NCI-H1092 treated with DMSO at 0.1 percent for 48 hours (cell line): ENCODE results near the gene RHAG.
"Not testable (repeated sequence)": the region's sequence is repeated elsewhere in the genome, so short reads cannot be mapped to it uniquely, and the experiment has no call there.

Experiments
- DNase-seq: peaks from one replicate; lab custom pipeline; 2025; lab: John Stamatoyannopoulos, UW

Gene RHAG

DNA sequence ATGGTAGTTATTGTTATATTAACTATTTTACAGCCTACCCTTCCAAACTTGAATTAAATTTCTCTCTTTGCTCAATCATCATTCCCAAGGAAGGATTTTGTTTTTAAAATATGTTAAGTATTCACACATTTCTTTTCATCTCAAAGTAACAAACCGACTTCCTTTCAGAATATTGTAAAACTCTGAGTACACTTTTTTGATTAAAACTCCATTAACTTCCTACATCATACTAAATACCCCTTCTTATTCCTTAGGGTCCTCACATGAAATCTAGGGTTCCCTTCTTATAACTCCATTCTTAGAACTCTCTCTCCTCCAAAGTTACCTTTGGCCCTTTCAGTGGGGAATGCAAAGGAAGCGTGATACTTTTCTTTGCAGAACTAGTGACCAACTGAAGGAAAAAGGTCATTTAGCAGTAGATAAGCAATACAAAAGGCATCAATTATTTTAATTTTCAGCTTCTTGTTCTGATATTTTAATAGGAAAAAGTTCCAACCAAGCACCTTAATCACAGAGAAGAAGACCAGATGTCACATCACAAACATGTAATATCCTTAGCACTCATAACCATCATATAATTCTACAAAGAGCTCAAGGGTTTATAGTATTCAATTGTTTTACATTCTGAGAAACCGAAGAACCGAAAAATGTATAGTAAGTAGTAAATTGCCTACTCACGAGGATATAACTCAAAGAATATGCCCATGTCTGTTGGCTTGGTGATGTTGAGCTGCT, 494 bp downstream of the RHAG start:
- DNase-seq, result no peak

DNA sequence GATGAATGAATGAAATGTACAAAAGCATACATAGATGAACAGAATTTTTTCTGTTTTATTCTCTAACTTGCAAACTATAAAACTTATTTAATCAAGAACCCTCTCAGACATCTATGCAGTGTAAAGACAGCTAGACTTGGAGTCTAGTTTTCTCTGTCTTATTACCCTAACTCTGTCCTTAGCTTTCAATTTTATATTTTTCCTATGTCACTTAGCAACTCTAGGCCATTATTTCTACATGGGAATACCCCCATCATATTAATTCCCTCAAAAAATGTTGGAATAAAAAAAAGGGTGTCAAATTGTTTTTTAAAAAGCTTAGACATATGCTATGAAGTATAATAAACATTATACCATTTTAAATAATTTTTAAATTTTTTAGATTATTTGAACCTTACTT, 1.2 kb downstream of the RHAG start:
- DNase-seq, result no peak

DNA sequence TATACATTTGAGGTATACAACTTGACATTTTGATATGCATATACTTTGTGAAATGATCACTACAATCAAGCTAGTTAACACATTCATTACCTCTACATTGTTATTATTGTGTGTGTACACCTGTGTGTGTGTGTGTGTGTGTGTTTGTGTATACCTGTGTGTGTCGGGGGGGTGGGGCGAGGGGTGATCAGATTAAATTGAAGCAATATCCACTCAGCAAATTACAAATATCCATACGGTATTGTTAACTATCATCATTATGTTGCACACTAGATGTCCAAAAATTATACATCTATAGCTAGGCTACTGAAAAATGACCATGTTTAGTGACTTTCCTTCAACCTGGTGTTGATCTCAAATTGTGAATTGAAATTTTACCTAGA, 1.8 kb downstream of the RHAG start:
- no peak for DNase-seq

DNA sequence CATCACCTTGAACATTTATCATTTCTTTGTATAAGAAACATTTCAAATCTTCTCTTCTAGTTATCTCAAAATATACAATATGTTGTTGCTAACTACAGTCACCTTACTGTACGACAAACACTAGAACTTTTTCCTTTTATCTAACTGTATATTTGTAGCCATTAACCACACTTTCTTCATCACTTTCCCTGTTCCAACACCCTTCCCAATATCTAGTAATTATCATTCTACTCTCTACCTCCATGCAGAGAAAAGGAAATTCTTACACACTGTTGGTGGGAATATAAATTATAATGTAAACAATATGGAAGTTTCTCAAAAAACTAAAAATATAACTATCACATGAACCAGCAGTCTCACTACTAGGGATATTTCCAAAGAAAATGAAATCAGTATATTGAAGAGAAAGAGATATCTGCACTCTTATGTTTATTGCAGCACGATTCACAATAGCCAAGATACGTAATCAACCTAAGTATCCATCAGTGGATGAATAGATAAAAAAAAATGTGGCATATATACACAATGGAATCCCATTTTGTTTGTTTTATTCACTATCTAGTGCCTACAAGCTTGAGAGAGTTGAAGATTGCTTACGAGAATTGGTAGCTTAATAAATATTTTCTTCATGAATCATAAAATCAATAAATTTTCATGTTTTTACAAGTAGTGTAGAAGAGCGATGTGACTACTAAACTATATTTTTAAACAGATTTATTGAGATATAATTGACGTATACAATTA, 2.4 kb downstream of the RHAG start:
- no peak for DNase-seq

DNA sequence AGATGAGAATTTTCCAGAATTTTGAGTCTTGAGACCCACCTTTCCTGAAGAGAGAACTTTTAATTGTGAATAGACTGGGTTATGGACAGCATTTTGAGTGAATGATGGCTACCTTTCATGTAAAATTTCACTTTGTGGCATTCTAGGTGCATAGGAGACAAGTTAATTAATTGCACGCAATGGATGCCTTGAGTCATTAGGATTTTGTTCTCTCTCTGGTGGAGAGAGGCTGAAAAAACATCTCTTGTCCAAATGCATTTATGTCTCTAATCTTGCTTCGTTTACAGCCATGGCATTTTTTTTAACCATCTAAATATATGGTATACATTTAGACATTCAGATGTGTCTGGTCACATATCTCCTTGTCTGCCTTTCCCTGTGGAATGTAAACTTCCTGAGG, 3.1 kb downstream of the RHAG start:
- DNase-seq, result no peak

DNA sequence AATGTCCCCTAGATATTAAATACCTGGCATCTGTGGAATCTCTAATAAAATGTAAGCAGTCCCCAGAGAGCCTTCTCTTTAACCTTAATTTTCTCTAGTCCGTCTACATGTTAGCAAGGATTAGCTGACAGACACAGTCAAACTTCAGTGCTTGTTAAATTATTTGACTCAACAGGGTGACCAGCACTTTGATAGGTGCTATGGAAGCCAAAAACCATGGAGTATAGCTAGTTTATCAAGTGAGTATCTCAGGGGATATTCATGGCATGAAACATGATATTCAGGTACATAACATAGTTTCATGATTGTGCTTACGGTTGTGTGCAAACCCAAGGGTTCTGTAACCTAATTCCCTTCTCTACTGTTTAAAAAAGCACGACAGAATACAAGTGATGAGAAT, 3.9 kb downstream of the RHAG start:
- no peak for DNase-seq

DNA sequence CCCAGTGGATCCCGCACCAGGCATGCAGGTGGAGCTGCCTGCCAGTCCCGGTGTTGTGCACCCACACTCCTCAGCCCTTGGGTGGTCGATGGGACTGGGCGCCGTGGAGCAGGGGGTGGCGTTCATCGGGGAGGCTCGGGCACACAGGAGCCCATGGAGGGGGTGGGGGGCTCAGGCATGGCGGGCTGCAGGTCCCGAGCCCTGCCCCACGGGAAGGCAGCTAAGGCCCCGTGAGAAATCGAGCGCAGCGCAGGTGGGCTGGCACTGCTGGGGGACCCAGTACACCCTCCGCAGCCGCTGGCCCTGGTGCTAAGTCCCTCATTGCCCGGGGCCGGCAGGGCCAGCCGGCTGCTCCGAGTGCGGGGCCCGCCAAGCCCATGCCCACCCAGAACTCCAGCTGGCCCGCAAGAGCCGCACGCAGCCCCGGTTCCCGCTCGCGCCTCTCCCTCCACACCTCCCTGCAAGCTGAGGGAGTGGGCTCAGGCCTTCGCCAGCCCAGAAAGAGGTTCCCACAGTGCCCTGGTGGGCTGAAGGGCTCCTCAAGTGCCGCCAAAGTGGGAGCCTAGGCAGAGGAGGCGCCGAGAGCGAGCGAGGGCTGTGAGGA, 7.1 kb downstream of the RHAG start:
- not testable (repeated sequence) for DNase-seq

DNA sequence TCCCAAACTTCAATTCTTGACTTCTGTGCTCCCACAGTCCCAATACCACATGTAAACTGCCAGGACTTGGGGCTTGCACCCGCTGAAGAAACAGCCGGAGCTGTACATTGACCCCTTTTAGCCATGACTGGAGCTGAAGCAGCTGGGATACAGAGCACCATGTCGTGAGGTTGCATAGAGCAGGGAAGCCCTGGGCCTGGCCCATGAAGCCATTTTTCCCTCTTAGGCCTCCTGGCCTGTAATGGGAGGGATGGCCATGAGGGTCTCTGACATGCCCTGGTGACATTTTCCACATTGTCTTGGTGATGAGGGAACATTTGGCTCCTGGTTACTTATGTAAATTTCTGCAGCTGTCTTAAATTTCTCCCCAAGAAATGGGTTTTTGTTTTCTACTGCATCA, 9.8 kb downstream of the RHAG start:
- DNase-seq, result no peak

DNA sequence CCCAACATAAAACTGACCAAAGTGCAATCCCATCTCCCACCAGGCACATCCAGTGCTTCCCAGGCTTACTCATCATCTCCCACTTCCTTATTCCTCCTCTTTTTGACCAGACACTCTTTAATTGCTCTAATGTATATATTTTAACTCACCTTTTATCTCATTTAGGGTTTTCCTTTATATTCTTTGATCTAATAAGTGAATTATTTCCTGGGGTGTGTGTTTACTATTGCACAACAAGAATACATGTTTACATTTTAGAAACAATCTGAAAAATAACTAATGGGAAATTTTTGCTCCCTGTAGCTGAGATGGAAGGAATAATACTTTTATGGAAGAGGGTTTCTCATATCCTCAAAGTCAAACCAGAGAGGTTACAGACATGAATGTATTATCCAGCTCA, 18.4 kb downstream of the RHAG start:
- DNase-seq, result no peak

DNA sequence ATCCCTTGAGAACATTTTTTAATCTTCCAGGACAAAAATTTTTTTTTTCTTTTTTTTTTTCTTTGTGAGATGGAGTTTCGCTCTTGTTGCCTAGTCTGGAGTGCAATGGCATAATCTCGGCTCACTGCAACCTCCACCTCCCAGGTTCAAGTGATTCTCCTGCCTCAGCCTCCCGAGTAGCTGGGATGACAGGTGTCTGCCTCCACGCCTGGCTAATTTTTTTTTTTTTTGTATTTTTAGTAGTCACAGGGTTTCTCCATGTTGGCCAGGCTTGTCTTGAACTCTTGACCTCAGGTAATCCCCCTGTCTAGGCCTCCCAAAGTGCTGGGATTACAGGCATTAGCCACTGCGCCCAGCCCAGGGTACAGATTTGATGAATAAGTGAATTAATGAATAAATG, 22.5 kb downstream of the RHAG start:
- DNase-seq, result not testable (repeated sequence)

DNA sequence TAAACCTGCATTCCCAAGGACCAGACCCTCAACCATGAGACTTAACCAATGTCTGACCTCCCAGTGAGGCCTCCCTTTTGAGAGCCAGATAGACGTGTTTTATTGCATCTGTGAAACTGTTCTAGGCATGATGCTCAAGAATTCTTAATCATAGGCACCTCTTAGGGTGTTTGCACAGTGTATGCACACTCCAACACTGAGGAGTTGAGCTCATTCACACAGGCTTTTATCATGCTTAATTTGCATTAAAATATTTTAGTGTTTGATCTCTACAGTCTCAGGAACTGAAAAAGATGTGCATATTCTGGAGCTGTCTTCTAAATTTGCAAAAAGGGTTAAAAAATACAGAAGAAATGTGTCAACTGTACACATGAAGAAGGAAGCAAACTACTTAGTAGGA, 27.4 kb downstream of the RHAG start:
- no peak for DNase-seq

DNA sequence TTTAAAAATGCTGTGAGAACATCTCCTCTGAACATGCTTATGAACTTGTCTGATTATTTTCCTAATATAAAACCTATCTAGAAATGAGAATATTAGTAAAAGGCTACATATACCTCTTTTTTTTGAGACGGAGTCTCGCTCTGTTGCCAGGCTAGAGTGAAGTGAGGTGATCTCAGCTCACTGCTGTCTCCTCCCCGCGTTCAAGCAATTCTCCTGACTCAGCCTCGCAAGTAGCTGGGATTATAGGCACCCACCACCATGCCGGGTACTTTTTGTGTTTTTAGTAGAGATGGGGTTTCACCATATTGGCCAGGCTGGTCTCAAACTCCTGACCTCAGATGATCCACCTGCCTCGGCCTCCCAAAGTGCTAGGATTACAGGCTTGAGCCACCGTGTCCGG, 28.4 kb downstream of the RHAG start:
- DNase-seq, result not testable (repeated sequence)

DNA sequence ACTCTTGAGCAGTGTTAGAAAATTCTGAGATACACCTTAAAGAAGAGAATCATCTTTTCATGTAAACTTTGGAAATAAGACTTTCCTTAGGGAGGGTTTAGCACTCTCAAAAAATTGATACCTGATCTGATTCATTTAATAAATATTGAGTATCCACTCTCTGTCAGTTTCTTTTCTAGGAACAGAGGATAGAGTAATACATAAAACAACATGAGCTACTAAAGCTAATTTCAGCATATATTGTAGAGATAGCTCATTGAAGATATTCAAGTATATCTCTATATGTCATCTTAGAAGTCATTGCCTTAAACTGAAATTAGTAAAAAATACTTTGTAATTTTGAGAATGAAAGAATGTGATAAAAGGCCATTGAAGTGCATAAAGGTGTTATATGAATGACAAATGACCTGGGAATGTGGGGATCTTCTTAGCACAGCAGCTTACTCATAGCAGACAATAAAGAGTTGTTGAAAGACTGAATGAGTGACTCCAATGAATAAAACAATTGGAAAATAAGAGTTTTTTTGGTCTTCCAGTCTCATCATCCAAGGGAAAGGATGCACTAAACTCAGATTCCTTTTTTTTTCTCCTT, 29.2 kb downstream of the RHAG start:
- no peak for DNase-seq

DNA sequence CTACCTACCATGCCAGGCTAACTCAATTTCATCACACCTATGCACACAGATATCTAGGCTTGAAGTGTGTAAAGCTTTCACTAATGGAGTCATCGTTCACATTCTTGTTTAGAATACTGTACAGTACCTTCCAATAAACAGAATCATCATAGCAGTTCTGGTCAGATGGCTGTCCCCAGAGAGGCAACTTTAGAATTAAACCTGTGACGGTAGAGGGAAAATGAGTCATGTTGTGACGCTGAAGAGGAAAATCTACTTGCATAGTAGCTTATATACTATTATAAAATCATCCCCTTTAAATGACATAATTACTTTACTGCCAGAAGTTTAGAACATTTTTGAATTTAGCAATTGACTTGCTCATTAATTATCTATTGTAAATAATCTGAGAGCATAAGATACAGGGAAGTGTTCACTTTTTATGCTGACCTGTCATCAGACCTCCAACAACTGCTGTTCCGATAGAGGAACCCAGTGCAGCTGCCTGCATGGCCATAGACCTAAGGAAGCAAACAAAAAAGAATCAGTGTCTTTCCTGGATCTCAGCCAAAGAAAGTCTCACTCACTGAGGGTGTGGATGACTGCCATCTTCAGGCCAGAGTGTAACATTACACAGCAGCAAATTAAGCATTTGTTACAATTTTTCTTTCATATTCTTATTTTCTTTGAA, 29.8 kb downstream of the RHAG start:
- DNase-seq, result peak; percentile 74

DNA sequence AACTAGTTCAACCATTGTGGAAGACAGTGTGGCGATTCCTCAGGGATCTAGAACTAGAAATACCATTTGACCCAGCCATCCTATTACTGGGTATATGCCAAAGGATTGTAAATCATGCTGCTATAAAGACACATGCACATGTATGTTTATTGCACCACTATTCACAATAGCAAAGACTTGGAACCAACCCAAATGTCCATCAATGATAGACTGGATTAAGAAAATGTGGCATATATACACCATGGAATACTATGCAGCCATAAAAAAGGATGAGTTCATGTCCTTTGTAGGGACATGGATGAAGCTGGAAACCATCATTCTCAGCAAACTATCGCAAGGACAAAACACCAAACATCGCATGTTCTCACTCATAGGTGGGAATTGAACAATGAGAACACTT, 32.6 kb downstream of the RHAG start:
- DNase-seq, result not testable (repeated sequence)

DNA sequence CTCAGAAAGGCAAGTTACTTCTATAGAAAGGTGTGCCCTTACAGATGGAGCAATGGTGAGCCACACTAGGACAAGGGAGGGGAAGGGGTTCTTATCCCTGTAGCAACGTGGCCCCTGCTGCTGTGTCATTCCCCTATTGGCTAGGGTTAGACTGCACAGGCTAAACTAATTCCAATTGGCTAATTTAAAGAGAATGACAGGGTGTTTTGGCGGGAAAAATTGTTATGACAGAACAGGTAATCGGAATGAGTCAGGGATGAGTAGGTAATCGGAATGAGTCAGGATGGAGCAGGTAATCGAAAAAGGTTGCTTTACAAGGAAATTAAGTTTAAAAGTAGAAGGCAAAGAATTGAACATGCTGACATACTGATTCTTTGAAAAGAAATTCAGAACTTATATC, 49.4 kb downstream of the RHAG start:
- not testable (repeated sequence) for DNase-seq

DNA sequence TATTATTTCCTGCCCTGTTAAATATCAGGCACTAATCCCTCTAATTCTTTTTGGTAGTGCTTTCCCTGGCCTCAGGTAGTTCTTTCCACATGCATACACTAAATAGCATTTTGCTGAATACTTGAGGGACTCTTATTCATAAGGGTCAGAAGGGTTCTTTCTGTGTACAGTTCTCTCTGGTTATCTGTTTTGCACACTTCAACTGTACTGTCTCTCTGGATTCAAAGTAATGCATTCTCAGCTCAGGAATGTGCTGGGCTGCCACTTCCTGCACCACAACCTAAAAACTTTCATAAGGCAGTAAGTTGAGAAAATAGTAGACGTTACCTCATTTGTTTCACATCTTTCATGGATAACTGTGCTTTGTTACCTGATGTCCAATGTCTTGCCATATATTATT, 54.1 kb downstream of the RHAG start:
- no peak for DNase-seq

DNA sequence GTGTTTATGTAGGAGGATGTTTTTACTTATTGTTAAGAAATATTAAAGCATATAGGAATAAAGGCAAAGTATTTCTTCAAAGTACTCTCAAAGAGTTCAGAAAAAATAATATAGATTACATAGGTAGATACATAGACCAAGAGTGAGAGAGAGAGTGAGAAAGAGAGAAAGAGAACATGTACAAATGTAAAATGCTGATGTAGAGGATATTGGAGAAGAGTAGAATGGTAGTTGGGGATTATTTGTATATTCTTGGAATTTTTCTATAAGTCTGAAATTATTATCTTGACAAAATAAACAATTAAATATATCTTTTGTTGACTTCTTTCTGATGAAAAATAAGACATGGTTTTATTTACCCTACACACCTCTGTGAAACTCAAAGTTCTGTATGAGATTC, 57.0 kb downstream of the RHAG start:
- no peak for DNase-seq

DNA sequence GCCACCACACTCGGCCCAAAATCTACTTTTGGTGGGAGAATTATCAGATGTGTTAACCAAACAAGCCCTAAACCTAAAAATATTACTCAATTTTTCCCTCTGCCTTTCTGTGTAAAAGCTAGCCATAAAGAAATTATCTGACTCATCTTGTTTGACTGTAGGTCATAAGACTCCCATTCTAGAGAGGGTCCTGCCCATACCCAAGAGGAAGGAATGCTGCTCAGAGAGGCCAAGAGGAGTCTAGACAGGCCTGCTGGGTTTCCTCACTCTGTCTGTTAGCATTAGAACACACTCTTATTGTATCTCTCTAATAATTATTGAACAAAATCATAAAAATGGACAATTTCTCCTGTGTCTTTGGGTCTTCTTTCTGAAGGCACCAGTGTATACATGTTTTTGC, 60.0 kb downstream of the RHAG start:
- no peak for DNase-seq

DNA sequence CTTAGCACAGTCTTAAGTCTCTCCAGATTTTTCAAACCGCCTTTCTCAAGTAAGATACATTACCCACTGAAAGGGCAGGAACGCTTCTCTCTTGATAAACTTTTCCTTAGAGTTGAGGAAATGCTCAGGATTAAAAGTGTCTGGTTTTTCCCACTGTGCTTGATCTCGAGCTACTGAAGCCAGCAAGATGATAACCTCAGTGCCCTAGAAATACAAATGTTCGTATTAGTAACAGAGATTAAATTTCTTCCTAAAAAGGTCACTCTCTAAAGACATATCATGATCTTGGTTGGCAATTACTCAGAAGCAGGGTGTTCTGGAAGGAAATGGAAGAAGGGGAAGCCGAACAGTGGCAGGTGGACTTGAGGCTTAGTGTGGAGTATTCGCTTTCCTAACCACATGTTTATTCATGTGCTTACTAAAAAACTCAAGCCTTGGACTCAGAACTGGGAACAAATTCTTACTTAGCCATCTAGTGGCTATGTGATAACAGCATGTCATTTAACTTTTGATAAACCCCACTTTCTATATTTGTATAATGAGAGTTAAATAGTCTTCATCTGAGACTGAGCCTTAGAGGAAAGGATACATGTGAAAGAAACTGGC, 66.1 kb downstream of the RHAG start:
- no peak for DNase-seq

DNA sequence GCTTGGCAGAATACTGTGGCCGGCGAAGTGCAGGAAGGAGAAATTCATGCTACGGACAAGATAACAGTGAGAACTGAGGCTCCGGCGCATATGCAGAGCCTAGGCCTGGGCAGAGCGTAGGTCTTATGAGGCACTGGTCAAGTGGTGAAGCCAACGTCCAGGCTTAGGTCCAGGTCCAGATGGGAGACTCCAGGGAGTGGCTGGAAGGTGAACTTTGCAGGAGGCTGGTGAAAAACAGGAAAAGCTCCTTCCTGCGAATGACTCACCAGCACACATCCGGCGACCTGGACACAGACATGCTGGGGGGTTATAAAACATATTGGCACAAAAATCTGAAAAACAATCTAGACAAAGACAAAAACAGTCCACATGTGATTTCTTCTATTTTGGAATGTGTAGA, 70.8 kb downstream of the RHAG start:
- no peak for DNase-seq

DNA sequence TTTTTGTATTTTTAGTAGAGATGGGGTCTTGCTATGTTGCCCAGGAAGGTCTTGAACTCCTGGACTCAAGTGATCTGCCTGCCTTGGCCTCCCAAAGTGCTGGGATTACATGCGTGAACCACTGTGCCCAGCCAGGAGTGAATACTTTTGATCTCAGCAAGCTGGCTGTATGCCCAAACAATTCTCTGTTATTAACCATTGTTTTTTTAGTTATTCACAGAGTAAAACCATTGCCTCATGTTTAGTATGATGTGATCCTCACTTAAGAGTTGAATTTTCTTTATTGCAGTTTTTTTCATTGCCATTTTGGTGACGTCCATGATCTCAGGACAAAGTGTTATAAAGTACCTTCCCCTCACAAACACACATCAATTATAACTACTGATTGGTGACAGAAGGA, 71.4 kb downstream of the RHAG start:
- DNase-seq, result no peak
